WI38 (cell line): ENCODE measurements around the gene M1AP.

Source experiments
- H3K4me3 ChIP-seq: 2 replicates; pipeline ENCODE4 v1.5.1; 2011; ENCODE audit warnings: low read depth, mild to moderate bottlenecking, control low read depth, low read length
- CTCF ChIP-seq: IDR thresholded peaks from 2 replicates; pipeline ENCODE4 v1.5.1; 2012; ENCODE audit warnings: low read depth, mild to moderate bottlenecking, control low read depth, low read length

M1AP gene

GRCh38 chr2:74553892-74554819 lies 94.0 kb downstream of the M1AP start, which contains the start of the genes DOK1 and LOXL3:
Gene DOK1 (plus strand): TSS chr2:74554720. CDS start chr2:74554755, 35 bp downstream.
Gene LOXL3 (minus strand): TSS chr2:74553942. CDS start chr2:74552634, 1,308 bp downstream.
- peak within 1 kb of the TSS; percentile 96 for H3K4me3 ChIP-seq
- TF ChIP-seq CTCF = no peak

GRCh38 chr2:74552914-74553811 lies 95.0 kb downstream of the M1AP start:
- TF ChIP-seq CTCF = no peak
- H3K4me3 ChIP-seq = peak overlapping the region; percentile 96

GRCh38 chr2:74551942-74552913 lies 95.9 kb downstream of the M1AP start:
- no peak for TF ChIP-seq CTCF
- peak overlapping the region; percentile 96 for H3K4me3 ChIP-seq

- peak overlapping the region; percentile 96; the same call in 1 of the 2 replicates for H3K4me3 ChIP-seq
- no peak for TF ChIP-seq CTCF
Observed at GRCh38 chr2:74551530-74551929, 96.6 kb downstream of the M1AP start.

- no peak for TF ChIP-seq CTCF
- H3K4me3 ChIP-seq = no peak overlapping the region
Observed at GRCh38 chr2:74550231-74550630, 97.9 kb downstream of the M1AP start.

GRCh38 chr2:74548900-74549826 lies 99.0 kb downstream of the M1AP start:
- peak overlapping the region; percentile 50 for H3K4me3 ChIP-seq
- TF ChIP-seq CTCF = no peak
